Activated CD4-positive, alpha-beta T cell treated with anti-CD3 and anti-CD28 coated beads, Interleukin-2, amount 50 U/mL, for 24 hours (primary cell): ENCODE measurements around the gene COL27A1.

Experiments used
- DNase-seq, 2 donors: peaks; one replicate each; pipeline ENCODE4 v3.0.0-alpha.2; 2020; ENCODE audit warnings: low read depth in 1 of 2, low spot score in 1 of 2

The COL27A1 gene

GRCh38 chr9:114282926-114283325 lies 127.6 kb downstream of the COL27A1 start:
- no peak for DNase-seq

- no peak for DNase-seq
Observed at GRCh38 chr9:114283551-114284111, 128.3 kb downstream of the COL27A1 start.

GRCh38 chr9:114284316-114285060 lies 129.2 kb downstream of the COL27A1 start:
- no peak for DNase-seq

DNA sequence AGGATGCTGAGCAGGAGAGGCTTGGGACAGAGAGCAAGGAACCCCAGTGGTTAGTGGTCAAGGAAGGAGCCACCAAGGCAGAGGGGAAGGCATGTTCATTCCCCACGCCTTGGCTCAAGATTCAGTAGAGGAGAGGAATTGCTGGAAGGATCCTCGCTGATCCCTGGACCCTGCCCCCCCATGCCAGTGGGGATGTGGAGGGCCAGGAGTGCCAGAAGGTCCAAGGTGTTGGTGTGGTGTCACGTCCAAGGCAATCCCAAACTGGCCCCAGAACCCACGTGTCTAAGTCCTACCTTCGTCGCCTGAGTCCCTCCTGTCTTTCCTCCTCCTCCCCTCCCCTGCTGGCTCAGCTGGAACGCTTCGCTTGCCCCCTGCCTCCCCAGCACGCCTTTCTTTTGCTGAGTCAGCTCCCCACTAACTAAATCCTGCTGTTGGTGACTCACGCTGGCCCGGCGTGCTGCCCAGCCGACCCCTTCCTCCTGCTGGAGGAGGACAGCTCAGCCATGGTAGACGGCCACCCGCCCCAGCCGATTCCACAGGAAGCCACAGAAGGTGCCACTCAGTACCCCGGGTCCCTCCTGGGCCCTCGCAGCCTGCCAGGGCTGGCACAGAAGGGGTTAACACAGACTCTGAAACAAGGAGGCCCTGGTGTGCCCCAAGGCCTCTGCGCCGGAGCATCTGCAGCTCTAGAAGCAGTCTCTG lies 130.0 kb downstream of the COL27A1 start:
- no peak for DNase-seq

GRCh38 chr9:114286146-114286679 lies 130.9 kb downstream of the COL27A1 start:
- DNase-seq = no peak

- no peak for DNase-seq
Observed at GRCh38 chr9:114287001-114287762, 131.8 kb downstream of the COL27A1 start.

DNA sequence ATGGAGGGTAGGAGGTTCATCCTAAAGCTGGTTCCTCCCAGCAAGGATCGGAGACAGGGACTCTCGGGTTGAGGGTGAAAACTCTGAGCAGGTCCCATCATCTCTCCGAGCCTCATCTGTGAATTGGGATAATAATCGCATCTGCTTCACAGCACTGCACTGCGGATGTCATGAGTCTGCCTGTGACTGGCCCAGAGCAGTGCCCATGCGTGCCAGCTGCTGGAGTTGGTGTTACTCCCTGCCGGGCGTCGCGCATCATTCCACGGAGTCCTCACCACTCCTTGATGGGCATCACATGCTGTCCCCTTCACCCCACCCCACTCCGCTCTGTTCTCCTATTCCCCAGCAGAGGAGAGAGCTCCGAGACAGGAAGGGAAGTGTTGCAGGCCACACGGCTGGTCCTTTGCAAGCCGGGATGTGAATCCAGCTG lies 132.4 kb downstream of the COL27A1 start:
- no peak for DNase-seq

DNA sequence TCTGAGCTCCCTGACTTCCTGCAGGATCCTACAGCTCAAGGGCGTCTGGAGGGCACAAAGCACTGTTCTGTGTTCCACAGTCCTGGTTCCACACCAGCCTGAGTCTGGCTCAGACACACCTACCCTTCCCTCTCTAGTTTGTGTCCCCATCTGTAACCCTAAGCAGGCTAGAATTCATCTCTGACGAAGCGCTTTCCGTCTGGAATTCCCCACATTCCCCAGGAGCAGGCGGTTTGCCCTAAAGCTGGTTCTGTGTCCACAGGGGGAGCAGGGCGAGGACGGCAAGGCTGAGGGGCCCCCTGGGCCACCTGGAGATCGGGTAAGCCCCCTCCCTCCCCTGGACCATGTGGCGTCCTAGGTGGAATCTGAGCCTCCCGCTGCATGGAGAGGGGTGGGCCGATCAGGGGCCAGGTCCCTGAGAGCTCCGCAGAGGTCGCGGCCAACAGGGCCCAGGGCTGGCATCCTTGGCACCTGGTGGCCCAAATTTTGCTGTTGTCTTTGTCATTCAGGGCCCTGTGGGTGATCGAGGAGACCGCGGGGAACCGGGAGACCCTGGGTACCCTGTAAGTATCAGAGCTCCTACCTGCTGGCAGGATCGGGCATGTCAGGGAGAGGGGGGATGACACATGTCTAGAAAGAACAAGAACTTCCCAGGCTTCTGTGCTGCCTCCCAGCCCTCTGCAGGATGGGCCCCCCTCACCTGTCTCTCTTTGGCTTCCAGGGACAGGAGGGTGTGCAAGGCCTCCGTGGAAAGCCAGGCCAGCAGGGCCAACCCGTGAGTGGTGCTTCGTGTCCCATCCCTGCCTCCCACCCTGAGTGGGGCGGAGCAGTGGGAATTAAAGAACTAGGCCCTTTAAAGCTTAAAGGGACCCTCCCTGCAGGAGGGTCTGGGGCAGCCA lies 133.1 kb downstream of the COL27A1 start:
- DNase-seq = no peak

DNA sequence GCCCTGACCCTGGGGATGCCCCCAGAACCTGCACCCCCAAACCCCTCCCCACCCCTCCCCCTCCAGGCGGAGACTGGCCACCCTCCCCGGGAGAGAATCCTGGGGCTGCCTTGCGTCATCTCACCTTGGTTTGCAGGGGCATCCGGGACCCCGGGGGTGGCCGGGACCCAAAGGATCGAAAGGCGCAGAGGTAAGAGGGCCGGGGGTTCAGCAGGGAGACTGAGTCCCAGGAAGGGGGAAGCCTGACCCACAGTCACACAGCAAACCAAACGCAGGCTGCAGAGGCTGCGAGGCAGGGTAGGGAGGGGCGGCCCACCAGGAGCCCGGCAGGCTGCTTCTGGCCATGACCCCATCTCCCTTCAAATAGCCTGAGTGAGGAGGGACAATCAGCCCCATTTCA lies 133.8 kb downstream of the COL27A1 start:
- DNase-seq = no peak

DNA sequence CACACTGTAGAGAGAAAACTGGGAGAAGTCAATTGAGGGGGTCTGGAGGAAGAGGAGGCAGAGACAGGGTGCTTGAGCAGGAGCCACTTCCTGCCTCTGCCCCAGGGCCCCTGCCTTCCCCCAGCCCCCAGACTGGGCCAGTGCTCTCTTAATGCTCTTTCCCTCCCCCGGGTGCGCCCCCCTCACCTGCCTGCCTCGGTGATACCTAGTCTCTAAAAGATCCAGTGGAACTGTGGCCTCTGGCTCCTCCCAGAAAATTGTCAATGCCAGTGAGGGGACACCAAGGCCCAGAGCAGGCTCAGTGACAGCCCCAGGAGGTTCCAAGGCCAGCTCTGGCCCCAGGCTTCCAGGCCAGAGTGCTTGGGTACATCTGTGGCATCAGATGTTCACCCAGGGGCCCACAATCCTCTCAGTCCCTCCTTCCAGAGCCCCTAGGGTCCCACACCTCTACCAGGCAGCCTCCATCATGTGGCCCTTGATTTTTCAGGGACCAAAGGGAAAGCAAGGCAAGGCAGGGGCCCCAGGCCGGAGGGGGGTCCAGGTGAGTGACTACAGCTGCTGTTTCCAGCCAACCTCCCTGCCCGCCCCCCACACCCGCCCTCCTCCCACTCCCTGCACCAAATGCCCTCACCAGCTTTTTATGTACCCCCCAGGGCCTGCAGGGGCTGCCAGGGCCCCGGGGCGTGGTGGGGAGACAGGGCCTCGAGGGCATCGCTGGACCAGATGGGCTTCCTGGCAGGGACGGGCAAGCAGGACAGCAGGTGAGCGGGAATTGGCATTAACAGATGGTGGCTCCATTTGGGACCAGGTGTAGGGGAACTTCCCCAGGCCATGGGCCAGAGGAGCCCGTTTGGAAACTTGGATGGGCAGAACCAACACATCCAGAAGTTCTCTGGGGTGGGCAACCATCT lies 134.5 kb downstream of the COL27A1 start:
- no peak for DNase-seq

GRCh38 chr9:114290561-114290986 lies 135.2 kb downstream of the COL27A1 start:
- DNase-seq = no peak

- peak; percentile 63 to 70 for DNase-seq
Observed at GRCh38 chr9:114291064-114291474, 135.7 kb downstream of the COL27A1 start.

DNA sequence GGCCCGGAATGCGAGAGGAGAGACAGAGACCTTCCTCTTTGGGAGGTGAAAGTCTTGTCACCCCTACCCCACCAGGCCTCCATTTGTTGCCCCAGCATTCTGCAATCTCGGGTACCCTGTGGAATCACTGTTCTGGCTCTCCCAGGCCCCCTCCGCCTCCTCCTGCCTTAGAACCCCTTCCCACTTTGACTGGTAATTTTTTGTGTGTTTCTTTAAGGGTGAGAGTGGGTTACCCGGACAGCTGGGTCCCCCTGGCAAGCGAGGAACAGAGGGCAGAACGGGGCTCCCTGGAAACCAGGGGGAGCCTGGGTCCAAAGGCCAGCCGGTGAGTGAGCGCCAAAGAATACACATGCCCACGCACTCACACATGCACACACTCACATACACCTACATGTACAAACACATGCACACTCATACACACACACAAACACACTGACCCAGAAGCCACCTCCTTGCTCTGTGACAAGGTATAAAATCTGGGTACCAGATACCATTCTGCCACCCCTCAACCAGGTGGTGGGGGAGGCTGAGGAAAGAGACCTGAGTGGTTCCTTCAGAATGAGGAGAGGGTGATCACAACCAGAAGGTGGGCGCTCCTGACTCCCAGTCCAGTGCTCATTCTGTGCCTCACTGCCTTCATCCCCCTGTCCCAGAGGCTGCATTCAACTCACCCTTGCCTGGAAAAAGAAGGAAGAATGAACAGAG lies 136.7 kb downstream of the COL27A1 start:
- no peak for DNase-seq

GRCh38 chr9:114294664-114295063 lies 139.3 kb downstream of the COL27A1 start:
- DNase-seq = no peak

GRCh38 chr9:114296338-114296737 lies 141.0 kb downstream of the COL27A1 start:
- DNase-seq = no peak

DNA sequence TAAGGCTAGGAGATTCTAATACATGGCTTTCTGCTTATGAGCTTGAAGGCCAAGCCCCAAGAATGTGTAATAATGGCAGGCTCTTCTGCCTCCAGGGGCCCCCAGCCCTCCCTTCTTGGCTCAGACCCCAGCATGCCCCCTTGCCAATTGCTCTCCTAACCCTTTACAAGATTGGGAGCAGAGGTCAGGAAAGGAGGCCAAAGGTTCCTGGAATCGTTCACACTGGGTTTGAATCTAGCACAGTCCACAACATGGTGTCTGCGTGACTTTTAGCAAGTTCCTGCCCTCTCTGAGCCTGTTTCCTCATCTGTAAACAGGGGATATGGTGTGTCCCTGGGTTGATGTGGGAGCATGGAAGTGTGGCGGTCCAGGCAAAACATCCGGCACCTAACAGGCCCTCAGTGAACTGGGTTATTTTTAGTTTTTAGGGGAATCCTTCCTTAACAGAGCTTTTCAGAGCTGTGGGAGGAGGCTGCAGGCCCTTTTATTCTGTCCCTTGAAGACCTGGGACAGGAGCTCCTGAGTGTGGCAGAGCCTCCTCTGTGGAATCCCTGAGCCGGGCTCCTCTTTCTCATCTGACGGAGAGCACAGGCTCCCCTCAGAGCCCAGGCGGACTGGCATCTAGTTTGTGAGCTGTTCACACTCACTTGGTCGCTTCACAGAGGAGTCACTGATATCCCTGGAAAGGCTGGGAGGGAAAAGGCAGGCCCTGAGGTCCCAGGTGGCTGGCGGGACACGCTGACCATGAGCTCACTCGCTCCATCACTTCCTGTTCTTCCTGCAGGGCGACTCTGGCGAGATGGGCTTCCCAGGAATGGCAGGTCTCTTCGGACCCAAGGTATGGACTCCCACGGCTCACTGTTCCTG lies 144.2 kb downstream of the COL27A1 start:
- no peak for DNase-seq

DNA sequence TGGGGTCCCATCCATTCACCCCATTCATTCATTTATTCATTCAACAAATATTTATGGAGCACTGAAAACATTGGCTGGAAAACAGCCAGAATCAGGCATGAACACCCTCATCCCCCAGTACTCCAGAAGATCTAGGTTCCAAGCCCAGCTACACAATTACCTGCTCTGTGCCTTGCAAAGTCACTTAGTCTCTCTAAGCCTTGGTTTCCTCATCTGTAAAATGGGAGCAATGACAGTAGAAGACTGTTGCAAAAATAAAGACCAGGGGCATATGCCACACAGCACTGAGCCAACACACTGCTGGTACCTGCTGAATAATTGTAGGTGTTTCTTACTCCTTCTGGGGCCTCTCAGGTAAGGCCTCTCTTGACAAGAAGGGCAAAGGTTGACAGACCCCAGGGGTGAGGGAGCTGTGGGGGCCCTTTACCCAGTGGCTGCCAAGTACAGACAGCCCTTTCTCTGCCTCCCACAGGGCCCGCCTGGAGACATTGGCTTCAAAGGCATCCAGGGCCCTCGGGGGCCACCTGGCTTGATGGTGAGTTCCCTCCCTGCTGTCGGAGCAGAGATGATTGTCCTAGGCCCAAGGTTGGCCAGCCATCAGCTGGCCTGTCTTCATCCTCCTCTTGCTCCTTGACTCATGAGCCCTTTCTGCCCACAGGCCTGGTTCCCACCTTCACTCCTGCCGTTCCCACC lies 145.0 kb downstream of the COL27A1 start:
- no peak for DNase-seq
